Body of pancreas (tissue), 4 donors: ENCODE measurements around the gene WASHC2C.
"Not testable (repeated sequence)": the region's sequence is repeated elsewhere in the genome, so short reads cannot be mapped to it uniquely, and the experiment has no call there.

Experiments
- CTCF ChIP-seq, 7 experiments: fragments of 450-650 bp in 4 of 7; fragments of 200-600 bp in 3 of 7; sonication (generic) in 3 of 7; IDR thresholded peaks; one replicate each; pipeline ENCODE4 v1.5.1; 2016 to 2019; ENCODE audit warnings: antibody characterized with exemption in 7 of 7
- POLR2A ChIP-seq, 3 donors: fragments of 450-650 bp; IDR thresholded peaks; one replicate each; pipeline ENCODE4 v1.6.1; 2016; ENCODE audit warnings: antibody characterized with exemption in 3 of 3, mild to moderate bottlenecking in 2 of 3

- not testable (repeated sequence) for TF ChIP-seq POLR2A, CTCF (IDR thresholded peaks at IDR 0.05)
Measured at GRCh38 chr10:45771757-45772461, 44.8 kb downstream of the WASHC2C start.
